Measurements from ENCODE around the gene PHLDA3. TPM values are rescaled to one million over a fixed set of nuclear protein-coding genes. Genes with fewer than 3 reads are reported as not detected.

Gene PHLDA3
- total RNA-seq, 1 donor from 2014 or later: 1.9 TPM

GRCh38 chr1:201419256-201419655, 49.7 kb downstream of the PHLDA3 start:
- Histone ChIP-seq H3K4me3 (no peak overlapping the region), H3K9ac (no peak overlapping the region), H3K27ac (no peak overlapping the region), H3K9me3 (ENCODE audit: low read depth) (no peaks in the 10 kb centered on the region), H3K27me3 (no peaks in the 10 kb centered on the region), H3K36me3 (no peaks in the 10 kb centered on the region), H3K4me2 (no peak overlapping the region), H4K20me1 (ENCODE audit: low read depth) (no peaks in the 10 kb centered on the region), H3F3A (ENCODE audit: low read depth) (no peaks in the 10 kb centered on the region), H2AFZ (replicated peaks) (no peak overlapping the region), H3K79me2 (ENCODE audit: low read depth) (no peaks in the 10 kb centered on the region), H3K4me1 (peaks cover 12% of the 10 kb centered on the region)
- TF ChIP-seq EZH2phosphoT487 (IDR thresholded peaks at IDR 0.05): no peak
- no peak for TF ChIP-seq EZH2 (IDR thresholded peaks at IDR 0.05)
- TF ChIP-seq, protein P1, sequence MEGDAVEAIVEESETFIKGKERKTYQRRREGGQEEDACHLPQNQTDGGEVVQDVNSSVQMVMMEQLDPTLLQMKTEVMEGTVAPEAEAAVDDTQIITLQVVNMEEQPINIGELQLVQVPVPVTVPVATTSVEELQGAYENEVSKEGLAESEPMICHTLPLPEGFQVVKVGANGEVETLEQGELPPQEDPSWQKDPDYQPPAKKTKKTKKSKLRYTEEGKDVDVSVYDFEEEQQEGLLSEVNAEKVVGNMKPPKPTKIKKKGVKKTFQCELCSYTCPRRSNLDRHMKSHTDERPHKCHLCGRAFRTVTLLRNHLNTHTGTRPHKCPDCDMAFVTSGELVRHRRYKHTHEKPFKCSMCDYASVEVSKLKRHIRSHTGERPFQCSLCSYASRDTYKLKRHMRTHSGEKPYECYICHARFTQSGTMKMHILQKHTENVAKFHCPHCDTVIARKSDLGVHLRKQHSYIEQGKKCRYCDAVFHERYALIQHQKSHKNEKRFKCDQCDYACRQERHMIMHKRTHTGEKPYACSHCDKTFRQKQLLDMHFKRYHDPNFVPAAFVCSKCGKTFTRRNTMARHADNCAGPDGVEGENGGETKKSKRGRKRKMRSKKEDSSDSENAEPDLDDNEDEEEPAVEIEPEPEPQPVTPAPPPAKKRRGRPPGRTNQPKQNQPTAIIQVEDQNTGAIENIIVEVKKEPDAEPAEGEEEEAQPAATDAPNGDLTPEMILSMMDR (IDR thresholded peaks at IDR 0.05): no peak
- no peaks in the 10 kb centered on the region for H3K36me3 Mint-ChIP-seq
- H3K27me3 Mint-ChIP-seq (ENCODE audit: insufficient read depth, low read depth): peaks cover 15% of the 10 kb centered on the region
- H3K4me1 Mint-ChIP-seq: peaks cover 36% of the 10 kb centered on the region
- no peaks in the 10 kb centered on the region for H3K9me3 Mint-ChIP-seq
- no peak for DNase-seq (ENCODE audit: low spot score)
- H3K4me3 Mint-ChIP-seq: no peak overlapping the region
- H3K27ac Mint-ChIP-seq: peak overlapping the region; percentile 62

DNA sequence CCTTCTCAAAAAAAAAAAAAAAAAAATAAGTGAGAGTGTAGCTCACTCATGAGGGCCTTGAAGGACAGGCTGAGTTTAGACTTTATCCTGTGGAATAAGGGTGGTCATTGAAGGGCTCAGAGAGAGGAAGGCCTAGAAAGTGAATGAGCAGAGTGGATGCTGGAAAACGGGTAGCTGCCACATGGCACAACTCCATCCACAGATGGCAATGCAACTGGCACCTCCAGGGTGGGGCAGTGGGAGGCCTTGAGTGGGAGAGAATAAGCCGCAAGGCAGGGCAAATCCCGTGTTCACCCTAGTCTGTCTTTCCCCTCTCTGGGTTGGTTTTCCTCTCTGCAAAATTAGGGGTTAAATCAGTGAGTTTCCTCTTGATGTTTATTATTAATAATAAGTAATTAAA, 50.5 kb downstream of the PHLDA3 start:
- Histone ChIP-seq H3K9ac (no peak overlapping the region), H3K4me3 (no peak overlapping the region), H3K9me3 (ENCODE audit: low read depth) (no peaks in the 10 kb centered on the region), H3K4me2 (no peak overlapping the region), H3K79me2 (ENCODE audit: low read depth) (no peaks in the 10 kb centered on the region), H3K27me3 (no peaks in the 10 kb centered on the region), H3K36me3 (no peaks in the 10 kb centered on the region), H4K20me1 (ENCODE audit: low read depth) (no peaks in the 10 kb centered on the region), H3K4me1 (peaks cover 12% of the 10 kb centered on the region), H3K27ac (no peak overlapping the region), H2AFZ (replicated peaks) (no peak overlapping the region), H3F3A (ENCODE audit: low read depth) (no peaks in the 10 kb centered on the region)
- Mint-ChIP-seq H3K4me1 (peaks cover 30% of the 10 kb centered on the region), H3K4me3 (no peak overlapping the region), H3K27ac (no peak overlapping the region), H3K9me3 (no peaks in the 10 kb centered on the region), H3K36me3 (no peaks in the 10 kb centered on the region), H3K27me3 (ENCODE audit: insufficient read depth, low read depth) (peaks cover 7% of the 10 kb centered on the region)
- DNase-seq (ENCODE audit: low spot score): no peak
- no peak for TF ChIP-seq EZH2 (IDR thresholded peaks at IDR 0.05)
- no peak for TF ChIP-seq EZH2phosphoT487 (IDR thresholded peaks at IDR 0.05)
- TF ChIP-seq, protein P1 (IDR thresholded peaks at IDR 0.05): no peak

Other genes starting within 250 kb of the PHLDA3 start
- gene PKP1, start 185.7 kb downstream of the PHLDA3 start, total RNA-seq (ENCODE audit: low replicate concordance): 0.02 TPM in 1 of 2 replicates, not detected in the other
- 3.1 and 13.2 TPM in 2 replicates for gene TNNT2, start 91.5 kb downstream of the PHLDA3 start, total RNA-seq (ENCODE audit: low replicate concordance)
- 0.34 TPM in 1 of 2 replicates, not detected in the other for gene LAD1, start 69.9 kb downstream of the PHLDA3 start, total RNA-seq (ENCODE audit: low replicate concordance)
- 0.43 and 1.3 TPM in 2 replicates for gene TNNI1, start 47.5 kb downstream of the PHLDA3 start, total RNA-seq (ENCODE audit: low replicate concordance)
- 2.5 and 4.1 TPM in 2 replicates for gene CSRP1, start 37.9 kb upstream of the PHLDA3 start, total RNA-seq (ENCODE audit: low replicate concordance)
- 60.7 and 83.0 TPM in 2 replicates for gene NAV1, start 69.9 kb upstream of the PHLDA3 start, total RNA-seq (ENCODE audit: low replicate concordance)

All from neural progenitor cell (in vitro differentiated cells).